Astrocyte (in vitro differentiated cells and primary cell): ENCODE results near the gene KIF27. TPM values are rescaled to one million over a fixed set of nuclear protein-coding genes. Genes with fewer than 3 reads are reported as not detected.
"Not testable (repeated sequence)": the region's sequence is repeated elsewhere in the genome, so short reads cannot be mapped to it uniquely, and the experiment has no call there.

ENCODE experiments used
- DNase-seq: peaks from one replicate; pipeline ENCODE4 v3.0.0-alpha.2; 2010; ENCODE audit warnings: low read depth
- FAIRE-seq: peaks from 2 replicates; lab custom pipeline; 2011; peaks lifted over from hg19 to GRCh38; lab: Jason Lieb, UNC
- H2AFZ ChIP-seq: 2 replicates; pipeline ENCODE4 v1.6.0; 2012; ENCODE audit warnings: low read depth, low read length, inconsistent platforms
- H3K27ac ChIP-seq: 2 replicates; pipeline ENCODE4 v1.5.1; 2011; ENCODE audit warnings: low read depth, low read length, inconsistent platforms
- H3K27me3 ChIP-seq: 2 replicates; pipeline ENCODE4 v1.6.0; 2011; ENCODE audit warnings: low read length, inconsistent platforms; ENCODE audit not compliant: insufficient read depth
- H3K36me3 ChIP-seq: 2 replicates; pipeline ENCODE4 v1.5.1; 2011; ENCODE audit warnings: low read length, inconsistent platforms; ENCODE audit not compliant: insufficient read depth
- H3K4me1 ChIP-seq: 2 replicates; pipeline ENCODE4 v1.5.1; 2011; ENCODE audit warnings: low read length, inconsistent platforms; ENCODE audit not compliant: insufficient read depth
- H3K4me2 ChIP-seq: 2 replicates; pipeline ENCODE4 v1.6.0; 2012; ENCODE audit warnings: low read length, inconsistent platforms
- H3K4me3 ChIP-seq: 2 replicates; pipeline ENCODE4 v1.5.1; 2011; ENCODE audit warnings: low read depth, mild to moderate bottlenecking, low read length, inconsistent platforms; ENCODE audit not compliant: insufficient read depth
- H3K79me2 ChIP-seq: 2 replicates; pipeline ENCODE4 v1.6.0; 2012; ENCODE audit warnings: mild to moderate bottlenecking, low read length, inconsistent platforms; ENCODE audit not compliant: insufficient read depth
- H3K9ac ChIP-seq: 2 replicates; pipeline ENCODE4 v1.6.0; 2012; ENCODE audit warnings: mild to moderate bottlenecking, low read length, inconsistent platforms
- H3K9me3 ChIP-seq: 2 replicates; pipeline ENCODE4 v1.5.1; 2012; ENCODE audit warnings: low read depth, mild to moderate bottlenecking, low read length, inconsistent platforms; ENCODE audit not compliant: insufficient read depth
- H4K20me1 ChIP-seq: 2 replicates; pipeline ENCODE4 v1.6.0; 2012; ENCODE audit warnings: low read length, inconsistent platforms; ENCODE audit not compliant: insufficient read depth
- H3K27ac Mint-ChIP-seq: one replicate; pipeline ENCODE4 v1.8.0; 2021; ENCODE audit warnings: mild to moderate bottlenecking, mixed read lengths; ENCODE audit not compliant: unreplicated experiment
- H3K27me3 Mint-ChIP-seq: one replicate; pipeline ENCODE4 v1.8.0; 2021; ENCODE audit warnings: low read depth, mixed read lengths; ENCODE audit not compliant: unreplicated experiment
- H3K36me3 Mint-ChIP-seq: one replicate; pipeline ENCODE4 v1.8.0; 2021; ENCODE audit warnings: low read depth, mixed read lengths; ENCODE audit not compliant: unreplicated experiment
- H3K4me1 Mint-ChIP-seq: one replicate; pipeline ENCODE4 v1.8.0; 2021; ENCODE audit warnings: low read depth, mixed read lengths; ENCODE audit not compliant: unreplicated experiment
- H3K4me3 Mint-ChIP-seq: one replicate; pipeline ENCODE4 v1.8.0; 2021; ENCODE audit warnings: mild to moderate bottlenecking, moderate library complexity, mixed read lengths; ENCODE audit not compliant: unreplicated experiment
- H3K9me3 Mint-ChIP-seq: one replicate; pipeline ENCODE4 v1.8.0; 2021; ENCODE audit warnings: mild to moderate bottlenecking, mixed read lengths; ENCODE audit not compliant: unreplicated experiment
- EZH2 ChIP-seq: IDR thresholded peaks from 2 replicates; pipeline ENCODE4 v1.6.1; 2012; ENCODE audit warnings: mild to moderate bottlenecking, low read length, inconsistent platforms; ENCODE audit not compliant: insufficient read depth
- total RNA-seq: library from RNA; stranded (reverse); gene quantifications from 2 replicates; pipeline ENCODE4 v1.2.1, GENCODE V29; 2021
- TF ChIP-seq, protein P1 (sequence below): IDR thresholded peaks from 2 replicates; pipeline ENCODE4 v1.5.1; 2011; ENCODE audit warnings: low read depth, mild to moderate bottlenecking, inconsistent platforms, low read length, moderate library complexity; ENCODE audit not compliant: insufficient read depth

The KIF27 gene
- total RNA-seq, 1 donor from 2014 or later = 2.2 TPM

DNA sequence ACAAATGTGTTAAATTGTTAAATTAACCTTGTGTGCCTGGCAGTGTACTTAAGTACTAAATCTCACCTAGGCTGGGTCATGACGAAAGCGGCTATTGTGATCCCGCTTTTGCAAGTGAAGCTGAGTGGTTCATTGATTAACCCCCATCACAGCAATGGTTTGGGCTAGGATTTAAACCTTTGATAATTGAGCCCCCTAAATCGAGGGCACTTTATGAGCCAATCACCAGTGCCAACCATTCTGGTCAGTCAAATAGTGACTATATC lies 35.9 kb upstream of the KIF27 start:
- H3K4me3 Mint-ChIP-seq = peak overlapping the region; percentile 69
- DNase-seq (no peak), FAIRE-seq (no peak)
- Histone ChIP-seq H4K20me1 (no peaks in the 10 kb centered on the region), H3K27me3 (no peaks in the 10 kb centered on the region), H3K4me1 (peaks cover 16% of the 10 kb centered on the region), H3K79me2 (no peaks in the 10 kb centered on the region), H3K9me3 (no peaks in the 10 kb centered on the region), H2AFZ (peak overlapping the region; percentile 97), H3K9ac (peak overlapping the region; percentile 83), H3K4me2 (peak overlapping the region; percentile 92), H3K4me3 (peak overlapping the region; percentile 75), H3K27ac (no peak overlapping the region), H3K36me3 (no peaks in the 10 kb centered on the region)
- peaks cover 2% of the 10 kb centered on the region for H3K9me3 Mint-ChIP-seq
- H3K36me3 Mint-ChIP-seq = peaks cover 2% of the 10 kb centered on the region
- H3K27ac Mint-ChIP-seq = no peak overlapping the region
- TF ChIP-seq, protein P1, sequence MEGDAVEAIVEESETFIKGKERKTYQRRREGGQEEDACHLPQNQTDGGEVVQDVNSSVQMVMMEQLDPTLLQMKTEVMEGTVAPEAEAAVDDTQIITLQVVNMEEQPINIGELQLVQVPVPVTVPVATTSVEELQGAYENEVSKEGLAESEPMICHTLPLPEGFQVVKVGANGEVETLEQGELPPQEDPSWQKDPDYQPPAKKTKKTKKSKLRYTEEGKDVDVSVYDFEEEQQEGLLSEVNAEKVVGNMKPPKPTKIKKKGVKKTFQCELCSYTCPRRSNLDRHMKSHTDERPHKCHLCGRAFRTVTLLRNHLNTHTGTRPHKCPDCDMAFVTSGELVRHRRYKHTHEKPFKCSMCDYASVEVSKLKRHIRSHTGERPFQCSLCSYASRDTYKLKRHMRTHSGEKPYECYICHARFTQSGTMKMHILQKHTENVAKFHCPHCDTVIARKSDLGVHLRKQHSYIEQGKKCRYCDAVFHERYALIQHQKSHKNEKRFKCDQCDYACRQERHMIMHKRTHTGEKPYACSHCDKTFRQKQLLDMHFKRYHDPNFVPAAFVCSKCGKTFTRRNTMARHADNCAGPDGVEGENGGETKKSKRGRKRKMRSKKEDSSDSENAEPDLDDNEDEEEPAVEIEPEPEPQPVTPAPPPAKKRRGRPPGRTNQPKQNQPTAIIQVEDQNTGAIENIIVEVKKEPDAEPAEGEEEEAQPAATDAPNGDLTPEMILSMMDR = no peak
- no peak for TF ChIP-seq EZH2
- H3K27me3 Mint-ChIP-seq = peaks cover 2% of the 10 kb centered on the region
- H3K4me1 Mint-ChIP-seq = peaks cover 1% of the 10 kb centered on the region

DNA sequence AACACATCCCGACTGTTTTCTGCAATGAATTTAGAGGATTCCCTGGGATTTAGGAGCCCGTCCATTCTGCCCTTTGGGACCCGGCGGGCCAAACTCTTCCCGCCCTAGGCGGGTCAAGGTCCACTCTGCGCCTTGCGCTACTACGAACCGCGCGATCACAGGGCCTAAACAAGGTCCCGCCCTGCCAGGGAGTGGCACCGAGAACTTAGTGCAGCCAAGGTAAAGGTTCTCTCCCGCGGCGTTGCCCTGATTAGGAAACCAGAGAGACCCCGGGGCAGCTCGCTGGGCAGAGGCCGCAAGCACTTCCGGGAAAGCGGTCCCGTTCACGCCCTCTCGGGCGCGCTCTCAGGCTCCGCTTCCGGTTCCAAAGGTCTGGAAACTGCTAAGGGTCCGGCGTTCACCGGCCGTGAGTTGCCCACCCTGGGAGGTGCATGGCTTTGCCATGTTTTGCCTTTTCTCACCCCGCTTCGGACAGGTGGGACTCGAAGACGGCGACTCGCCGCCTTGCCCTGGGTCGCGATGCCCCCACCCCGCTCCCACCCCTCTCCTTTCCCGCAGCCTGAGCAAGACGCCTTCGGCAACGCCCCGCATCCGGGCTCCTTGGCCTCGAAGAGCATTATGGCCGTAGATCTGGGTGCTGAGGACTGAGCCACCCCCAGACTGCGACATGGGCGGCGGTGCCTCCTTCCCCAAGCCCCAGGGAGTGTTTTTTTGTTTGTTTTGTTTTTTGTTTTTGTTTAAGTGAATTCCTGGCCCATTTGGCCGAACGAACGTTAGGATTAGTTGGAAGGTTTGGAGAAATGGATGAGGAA lies 35.4 kb upstream of the KIF27 start:
- H3K27ac Mint-ChIP-seq = no peak overlapping the region
- H3K36me3 ChIP-seq = no peaks in the 10 kb centered on the region
- peak overlapping the region; percentile 75 for H3K4me3 ChIP-seq
- H3K36me3 Mint-ChIP-seq = peaks cover 2% of the 10 kb centered on the region
- H2AFZ ChIP-seq = peak overlapping the region; percentile 97
- H3K9ac ChIP-seq = peak overlapping the region; percentile 83
- H3K9me3 ChIP-seq = no peaks in the 10 kb centered on the region
- H3K79me2 ChIP-seq = no peaks in the 10 kb centered on the region
- peak overlapping the region; percentile 77 for H3K4me3 Mint-ChIP-seq
- FAIRE-seq = no peak
- H3K9me3 Mint-ChIP-seq = peaks cover 2% of the 10 kb centered on the region
- no peaks in the 10 kb centered on the region for H4K20me1 ChIP-seq
- H3K27me3 ChIP-seq = no peaks in the 10 kb centered on the region
- H3K4me2 ChIP-seq = peak overlapping the region; percentile 92
- peak; percentile 38 for DNase-seq
- TF ChIP-seq, protein P1 = no peak
- H3K27me3 Mint-ChIP-seq = peaks cover 2% of the 10 kb centered on the region
- H3K4me1 Mint-ChIP-seq = peaks cover 1% of the 10 kb centered on the region
- H3K27ac ChIP-seq = peak overlapping the region; percentile 64
- peaks cover 16% of the 10 kb centered on the region for H3K4me1 ChIP-seq

DNA sequence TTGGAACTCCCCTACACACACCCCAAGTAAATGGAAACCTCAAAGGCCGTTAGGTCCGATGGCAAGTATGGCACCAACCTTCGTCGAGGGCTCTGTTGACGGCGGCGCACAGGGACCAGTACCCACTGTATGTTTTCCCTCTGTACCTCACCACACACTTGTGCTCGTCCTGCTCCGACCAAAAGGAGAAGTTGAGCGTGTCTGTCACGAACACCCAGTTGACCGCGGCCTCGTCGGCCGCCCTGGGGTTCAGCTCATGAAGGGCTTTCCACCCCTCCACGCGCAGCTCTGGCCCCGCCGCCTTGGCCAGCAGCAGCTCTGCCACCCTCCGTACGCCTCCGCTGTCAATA lies 34.8 kb upstream of the KIF27 start:
- peaks cover 2% of the 10 kb centered on the region for H3K9me3 Mint-ChIP-seq
- H3K4me1 Mint-ChIP-seq = peaks cover 1% of the 10 kb centered on the region
- H3K27ac ChIP-seq = peak overlapping the region; percentile 64
- peak overlapping the region; percentile 83 for H3K9ac ChIP-seq
- DNase-seq (no peak), FAIRE-seq (no peak)
- no peaks in the 10 kb centered on the region for H3K9me3 ChIP-seq
- no peak overlapping the region for H3K27ac Mint-ChIP-seq
- H3K36me3 ChIP-seq = no peaks in the 10 kb centered on the region
- H3K4me2 ChIP-seq = peak overlapping the region; percentile 92
- peaks cover 2% of the 10 kb centered on the region for H3K36me3 Mint-ChIP-seq
- no peak for TF ChIP-seq EZH2
- TF ChIP-seq, protein P1 = no peak
- H4K20me1 ChIP-seq = no peaks in the 10 kb centered on the region
- H3K4me3 Mint-ChIP-seq = peak overlapping the region; percentile 77
- no peaks in the 10 kb centered on the region for H3K27me3 ChIP-seq
- H2AFZ ChIP-seq = peak overlapping the region; percentile 97
- H3K4me3 ChIP-seq = peak overlapping the region; percentile 75
- no peaks in the 10 kb centered on the region for H3K79me2 ChIP-seq
- peaks cover 2% of the 10 kb centered on the region for H3K27me3 Mint-ChIP-seq
- peaks cover 16% of the 10 kb centered on the region for H3K4me1 ChIP-seq

DNA sequence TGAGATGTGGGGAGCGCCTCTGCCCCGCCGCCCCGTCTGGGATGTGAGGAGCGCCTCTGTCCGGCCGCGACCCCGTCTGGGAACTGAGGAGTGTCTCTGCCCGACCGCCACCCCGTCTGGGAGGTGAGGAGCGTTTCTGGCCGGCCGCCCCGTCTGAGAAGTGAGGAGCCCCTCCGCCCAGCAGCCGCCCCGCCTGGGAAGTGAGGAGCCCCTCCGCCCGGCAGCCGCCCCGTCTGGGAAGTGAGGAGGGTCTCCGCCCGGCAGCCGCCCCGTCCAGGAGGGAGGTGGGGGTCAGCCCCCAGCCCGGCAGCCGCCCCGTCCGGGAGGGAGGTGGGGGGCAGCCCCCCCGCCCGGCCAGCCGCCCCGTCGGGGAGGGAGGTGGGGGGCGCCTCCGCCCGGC lies 26.9 kb upstream of the KIF27 start:
- not testable (repeated sequence) for H3K36me3 Mint-ChIP-seq, DNase-seq, H3K4me2 ChIP-seq, H3K9ac ChIP-seq, H3K27ac Mint-ChIP-seq, H3K27me3 Mint-ChIP-seq, H3K4me1 ChIP-seq, H3K36me3 ChIP-seq, H3K9me3 Mint-ChIP-seq, H4K20me1 ChIP-seq, H3K27me3 ChIP-seq, H3K27ac ChIP-seq, H3K79me2 ChIP-seq, H3K4me1 Mint-ChIP-seq, H3K9me3 ChIP-seq, H3K4me3 Mint-ChIP-seq, FAIRE-seq, H3K4me3 ChIP-seq, H2AFZ ChIP-seq
